Effector memory CD4-positive, alpha-beta T cell (primary cell): ENCODE data around the gene PNMT.

Source experiments
- DNase-seq, 3 donors: peaks; one replicate each; pipeline ENCODE4 v3.0.0-alpha.2; 2020
- H3K27ac ChIP-seq: 2 replicates; pipeline ENCODE4 v1.7.0; 2013; ENCODE audit warnings: mild to moderate bottlenecking, low read length, moderate library complexity; ENCODE audit not compliant: insufficient read depth, poor library complexity, severe bottlenecking
- H3K27me3 ChIP-seq: replicated peaks from 2 replicates; pipeline ENCODE4 v1.7.0; 2013; ENCODE audit warnings: mild to moderate bottlenecking, low read length; ENCODE audit not compliant: insufficient read depth, control insufficient read depth, poor library complexity, severe bottlenecking
- H3K36me3 ChIP-seq: 2 replicates; pipeline ENCODE4 v1.7.0; 2013; ENCODE audit warnings: mild to moderate bottlenecking, low read length, moderate library complexity; ENCODE audit not compliant: control insufficient read depth, insufficient read depth
- H3K4me1 ChIP-seq: 2 replicates; pipeline ENCODE4 v1.7.0; 2013; ENCODE audit warnings: low read length, mild to moderate bottlenecking; ENCODE audit not compliant: control insufficient read depth, insufficient read depth, poor library complexity, severe bottlenecking
- H3K4me3 ChIP-seq: 2 replicates; pipeline ENCODE4 v1.7.0; 2013; ENCODE audit warnings: low read length, low read depth, mild to moderate bottlenecking; ENCODE audit not compliant: insufficient read depth, poor library complexity, severe bottlenecking
- H3K9me3 ChIP-seq: 2 replicates; pipeline ENCODE4 v1.7.0; 2013; ENCODE audit warnings: mild to moderate bottlenecking, low read length, moderate library complexity; ENCODE audit not compliant: control insufficient read depth

Gene PNMT

GRCh38 chr17:39641097-39641496, 27.2 kb upstream of the PNMT start:
- Histone ChIP-seq H3K4me1 (peaks cover 25% of the 10 kb centered on the region), H3K9me3 (no peaks in the 10 kb centered on the region), H3K27me3 (no peaks in the 10 kb centered on the region), H3K4me3 (no peak overlapping the region), H3K36me3 (peaks cover under 1% of the 10 kb centered on the region), H3K27ac (no peak overlapping the region)
- DNase-seq: no peak

- H3K9me3 ChIP-seq: no peaks in the 10 kb centered on the region
- no peak overlapping the region for H3K4me3 ChIP-seq
- no peak overlapping the region for H3K27ac ChIP-seq
- no peaks in the 10 kb centered on the region for H3K27me3 ChIP-seq
- peaks cover 3% of the 10 kb centered on the region for H3K36me3 ChIP-seq
- no peak for DNase-seq
- peaks cover 17% of the 10 kb centered on the region for H3K4me1 ChIP-seq
These were observed 26.4 kb upstream of the PNMT start for GRCh38 chr17:39641883-39642282.

- no peak for DNase-seq
- no peaks in the 10 kb centered on the region for H3K9me3 ChIP-seq
- H3K4me1 ChIP-seq: peaks cover 17% of the 10 kb centered on the region
- H3K4me3 ChIP-seq: no peak overlapping the region
- H3K27ac ChIP-seq: no peak overlapping the region
- H3K27me3 ChIP-seq: no peaks in the 10 kb centered on the region
- peaks cover 3% of the 10 kb centered on the region for H3K36me3 ChIP-seq
These were observed 25.8 kb upstream of the PNMT start for GRCh38 chr17:39642291-39643074.

- Histone ChIP-seq H3K36me3 (peaks cover 3% of the 10 kb centered on the region), H3K4me3 (no peak overlapping the region), H3K27me3 (no peaks in the 10 kb centered on the region), H3K27ac (no peak overlapping the region), H3K4me1 (peaks cover 10% of the 10 kb centered on the region), H3K9me3 (no peaks in the 10 kb centered on the region)
- DNase-seq: no peak
These were observed 25.0 kb upstream of the PNMT start for GRCh38 chr17:39643271-39643670.

GRCh38 chr17:39647256-39647655, 21.0 kb upstream of the PNMT start:
- H3K36me3 ChIP-seq: peaks cover 3% of the 10 kb centered on the region
- H3K4me1 ChIP-seq: peaks cover 1% of the 10 kb centered on the region
- H3K4me3 ChIP-seq: no peak overlapping the region
- no peaks in the 10 kb centered on the region for H3K9me3 ChIP-seq
- no peak overlapping the region for H3K27ac ChIP-seq
- no peaks in the 10 kb centered on the region for H3K27me3 ChIP-seq
- no peak for DNase-seq

GRCh38 chr17:39648616-39649366, 19.5 kb upstream of the PNMT start:
- Histone ChIP-seq H3K36me3 (peaks cover 3% of the 10 kb centered on the region), H3K4me3 (no peak overlapping the region), H3K27ac (no peak overlapping the region), H3K27me3 (no peaks in the 10 kb centered on the region), H3K4me1 (no peaks in the 10 kb centered on the region), H3K9me3 (no peaks in the 10 kb centered on the region)
- DNase-seq: no peak

GRCh38 chr17:39650121-39650579, 18.1 kb upstream of the PNMT start:
- Histone ChIP-seq H3K27ac (no peak overlapping the region), H3K4me3 (no peak overlapping the region), H3K36me3 (peaks cover 3% of the 10 kb centered on the region), H3K27me3 (no peaks in the 10 kb centered on the region), H3K9me3 (no peaks in the 10 kb centered on the region), H3K4me1 (no peaks in the 10 kb centered on the region)
- no peak for DNase-seq

- Histone ChIP-seq H3K4me1 (no peaks in the 10 kb centered on the region), H3K27ac (no peak overlapping the region)
- no peak for DNase-seq
These were observed 16.2 kb upstream of the PNMT start for GRCh38 chr17:39651923-39652586.

GRCh38 chr17:39652587-39653315, 15.5 kb upstream of the PNMT start:
- Histone ChIP-seq H3K4me1 (no peaks in the 10 kb centered on the region), H3K9me3 (no peaks in the 10 kb centered on the region), H3K27ac (no peak overlapping the region), H3K4me3 (no peak overlapping the region), H3K27me3 (no peaks in the 10 kb centered on the region), H3K36me3 (peaks cover 11% of the 10 kb centered on the region)
- no peak for DNase-seq

More at GRCh38 chr17:39651923-39652586, 16.2 kb upstream of the PNMT start:
- no peak overlapping the region for H3K4me3 ChIP-seq
- H3K9me3 ChIP-seq: no peaks in the 10 kb centered on the region
- H3K27me3 ChIP-seq: no peaks in the 10 kb centered on the region
- H3K36me3 ChIP-seq: peaks cover 10% of the 10 kb centered on the region
